HEK293 (cell line): Measurements from ENCODE around the gene LHFPL3.

Source experiments
- KLF10 ChIP-seq: fragments of 450-650 bp; IDR thresholded peaks from 2 replicates; pipeline ENCODE4 v1.5.1; 2018; ENCODE audit warnings: missing biosample characterization, mild to moderate bottlenecking, missing genetic modification characterization
- SP2 ChIP-seq: fragments of 450-650 bp; formaldehyde crosslinking; IDR thresholded peaks from 2 replicates; pipeline ENCODE4 v1.5.1; 2016; ENCODE audit warnings: missing biosample characterization, missing genetic modification characterization
- YY2 ChIP-seq: fragments of 450-650 bp; formaldehyde crosslinking; IDR thresholded peaks from 2 replicates; pipeline ENCODE4 v1.5.1; 2016; ENCODE audit warnings: missing biosample characterization, missing genetic modification characterization
- ZNF10 ChIP-seq: fragments of 450-650 bp; formaldehyde crosslinking; IDR thresholded peaks from 2 replicates; pipeline ENCODE4 v1.5.1; 2017; ENCODE audit warnings: missing biosample characterization, missing genetic modification characterization
- ZNF184 ChIP-seq: fragments of 450-650 bp; IDR thresholded peaks from 2 replicates; pipeline ENCODE4 v1.5.1; 2018; ENCODE audit warnings: missing biosample characterization, mild to moderate bottlenecking, missing genetic modification characterization
- ZNF510 ChIP-seq: fragments of 450-650 bp; formaldehyde crosslinking; IDR thresholded peaks from 2 replicates; pipeline ENCODE4 v1.5.1; 2018; ENCODE audit warnings: mild to moderate bottlenecking, missing genetic modification characterization, missing biosample characterization; ENCODE audit not compliant: insufficient replicate concordance
- ZNF76 ChIP-seq: fragments of 450-650 bp; formaldehyde crosslinking; IDR thresholded peaks from 2 replicates; pipeline ENCODE4; 2016; ENCODE audit warnings: low read depth, missing biosample characterization, missing genetic modification characterization, borderline replicate concordance
- ZNF837 ChIP-seq: fragments of 450-650 bp; formaldehyde crosslinking; IDR thresholded peaks from 2 replicates; pipeline ENCODE4 v1.5.1; 2016; ENCODE audit warnings: missing biosample characterization, missing genetic modification characterization
- TF ChIP-seq, protein P1 (sequence below): fragments of 450-650 bp; formaldehyde crosslinking; IDR thresholded peaks from 2 replicates; pipeline ENCODE4 v1.5.1; 2016; ENCODE audit warnings: missing biosample characterization, missing genetic modification characterization

DNA sequence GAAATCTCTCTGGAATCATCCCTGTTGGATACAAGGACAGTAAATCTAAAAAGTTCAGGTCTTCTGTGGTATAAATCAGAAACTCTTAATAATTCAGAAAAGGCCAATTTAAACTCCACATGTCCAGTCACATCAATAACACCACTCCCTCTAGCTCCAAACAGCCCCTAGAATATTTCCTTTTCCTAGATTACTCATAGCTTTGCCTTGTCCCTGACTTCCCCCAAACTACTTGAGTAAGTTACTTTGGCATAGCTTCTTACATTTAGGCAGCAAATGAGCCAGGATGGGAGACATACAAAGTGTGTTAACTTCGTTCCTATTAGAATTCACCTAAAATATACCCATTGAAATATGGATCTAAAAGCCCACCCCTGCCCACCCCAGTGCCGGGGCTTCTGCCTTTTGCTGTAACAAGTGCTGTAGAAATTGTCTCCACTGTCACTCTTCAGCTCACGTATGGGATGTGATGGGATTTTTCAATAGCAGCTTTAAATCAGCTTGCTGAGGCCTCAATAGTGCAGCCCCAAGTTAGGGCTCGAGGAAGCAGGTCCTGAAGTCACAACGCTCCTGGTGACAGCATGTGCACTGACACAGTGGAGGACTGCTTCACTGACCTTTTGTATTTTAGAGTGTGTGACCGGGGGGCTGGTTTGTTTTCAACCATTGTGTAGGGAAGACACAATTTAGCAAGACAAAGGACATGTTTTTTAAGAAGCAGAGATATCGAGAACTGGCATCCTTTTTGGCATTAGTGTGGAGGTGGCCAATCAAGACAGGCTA is 467.4 kb downstream of the LHFPL3 start:
- TF ChIP-seq ZNF76 (tag by site-specific recombination) (no peak), KLF10 (tag by site-specific recombination) (no peak), ZNF10 (tag by site-specific recombination) (no peak), ZNF510 (tag by site-specific recombination) (no peak), YY2 (no peak), SP2 (tag by site-specific recombination) (no peak), ZNF184 (no peak), ZNF837 (no peak)
- TF ChIP-seq, protein P1, sequence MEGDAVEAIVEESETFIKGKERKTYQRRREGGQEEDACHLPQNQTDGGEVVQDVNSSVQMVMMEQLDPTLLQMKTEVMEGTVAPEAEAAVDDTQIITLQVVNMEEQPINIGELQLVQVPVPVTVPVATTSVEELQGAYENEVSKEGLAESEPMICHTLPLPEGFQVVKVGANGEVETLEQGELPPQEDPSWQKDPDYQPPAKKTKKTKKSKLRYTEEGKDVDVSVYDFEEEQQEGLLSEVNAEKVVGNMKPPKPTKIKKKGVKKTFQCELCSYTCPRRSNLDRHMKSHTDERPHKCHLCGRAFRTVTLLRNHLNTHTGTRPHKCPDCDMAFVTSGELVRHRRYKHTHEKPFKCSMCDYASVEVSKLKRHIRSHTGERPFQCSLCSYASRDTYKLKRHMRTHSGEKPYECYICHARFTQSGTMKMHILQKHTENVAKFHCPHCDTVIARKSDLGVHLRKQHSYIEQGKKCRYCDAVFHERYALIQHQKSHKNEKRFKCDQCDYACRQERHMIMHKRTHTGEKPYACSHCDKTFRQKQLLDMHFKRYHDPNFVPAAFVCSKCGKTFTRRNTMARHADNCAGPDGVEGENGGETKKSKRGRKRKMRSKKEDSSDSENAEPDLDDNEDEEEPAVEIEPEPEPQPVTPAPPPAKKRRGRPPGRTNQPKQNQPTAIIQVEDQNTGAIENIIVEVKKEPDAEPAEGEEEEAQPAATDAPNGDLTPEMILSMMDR (tag by site-specific recombination) = no peak
